Measurements from ENCODE around the gene STPG2.

STPG2 gene

DNA sequence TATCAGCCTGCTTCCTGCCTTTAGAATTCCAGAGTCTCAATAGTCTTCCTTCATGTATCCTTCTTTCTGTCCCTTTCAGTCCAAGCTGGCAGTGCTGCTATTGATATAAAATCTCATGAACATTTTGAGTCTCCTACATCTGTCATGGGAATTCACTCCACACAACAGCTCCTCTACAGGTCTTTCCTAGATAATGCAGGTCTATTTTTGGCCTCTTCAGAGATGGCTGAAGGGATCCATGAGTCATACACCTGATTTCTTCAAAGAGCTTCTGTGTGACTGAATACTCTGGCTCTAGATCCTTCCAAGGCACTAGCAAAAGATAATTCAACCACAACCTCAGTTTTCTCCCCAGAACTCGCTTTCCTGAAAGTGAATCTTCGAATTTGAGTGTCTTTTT lies 115.4 kb downstream of the STPG2 start:
- no peak for TF ChIP-seq GATA2 (IDR thresholded peaks at IDR 0.05; ENCODE audit: low read depth, low read length)
- TF ChIP-seq GATA3 (IDR thresholded peaks at IDR 0.05; ENCODE audit: low read depth, low read length): no peak

DNA sequence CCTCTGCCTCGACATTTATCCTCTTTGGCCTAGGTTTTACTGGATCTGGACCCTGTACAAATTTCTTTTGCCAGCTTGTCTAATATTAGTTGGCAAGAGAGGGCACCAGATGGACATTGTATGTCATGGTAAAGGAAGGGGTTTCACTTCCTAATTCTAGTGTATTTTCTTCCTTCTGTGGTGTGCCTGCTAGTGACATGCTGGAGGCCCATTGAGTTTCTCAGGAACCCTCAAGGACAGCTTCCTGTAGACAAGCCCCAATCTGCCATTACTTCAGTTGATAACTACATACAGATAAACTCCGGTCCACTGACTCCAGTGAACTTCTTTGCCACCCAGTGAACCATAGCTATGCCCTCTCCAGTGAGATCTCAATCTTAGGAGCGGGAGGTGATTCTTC lies 116.9 kb downstream of the STPG2 start:
- TF ChIP-seq GATA3 (IDR thresholded peaks at IDR 0.05; ENCODE audit: low read depth, low read length) (no peak), GATA2 (IDR thresholded peaks at IDR 0.05; ENCODE audit: low read depth, low read length) (no peak)

DNA sequence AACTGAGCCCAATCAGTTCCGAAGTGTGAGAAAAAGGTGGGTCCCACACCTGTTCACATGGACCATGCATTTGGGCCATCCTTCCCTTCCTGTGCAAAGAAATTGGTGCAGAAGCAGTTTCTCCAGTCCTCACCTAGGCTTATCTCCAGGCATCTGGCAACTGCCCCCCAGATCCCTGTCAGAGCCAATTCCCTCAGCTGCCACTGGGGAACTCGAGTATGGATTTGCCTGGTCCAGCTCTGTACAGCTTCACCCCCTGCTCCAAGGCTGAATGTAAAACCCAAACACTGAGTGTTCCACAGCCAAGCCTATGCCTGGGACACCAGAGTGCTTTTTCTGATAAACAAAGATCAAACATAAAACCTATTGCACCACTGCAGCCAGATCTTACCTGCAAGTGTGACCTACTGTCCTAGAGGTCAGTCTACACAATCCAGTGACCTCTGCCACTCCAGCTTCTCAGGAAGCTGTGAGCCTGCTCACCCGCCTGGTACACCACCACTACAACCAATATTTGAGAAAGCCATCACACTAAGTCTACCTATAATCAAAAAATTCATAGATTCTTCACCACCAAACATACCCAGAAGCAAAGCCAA lies 136.4 kb downstream of the STPG2 start:
- TF ChIP-seq GATA2 (IDR thresholded peaks at IDR 0.05; ENCODE audit: low read depth, low read length) (no peak), GATA3 (IDR thresholded peaks at IDR 0.05; ENCODE audit: low read depth, low read length) (no peak)

DNA sequence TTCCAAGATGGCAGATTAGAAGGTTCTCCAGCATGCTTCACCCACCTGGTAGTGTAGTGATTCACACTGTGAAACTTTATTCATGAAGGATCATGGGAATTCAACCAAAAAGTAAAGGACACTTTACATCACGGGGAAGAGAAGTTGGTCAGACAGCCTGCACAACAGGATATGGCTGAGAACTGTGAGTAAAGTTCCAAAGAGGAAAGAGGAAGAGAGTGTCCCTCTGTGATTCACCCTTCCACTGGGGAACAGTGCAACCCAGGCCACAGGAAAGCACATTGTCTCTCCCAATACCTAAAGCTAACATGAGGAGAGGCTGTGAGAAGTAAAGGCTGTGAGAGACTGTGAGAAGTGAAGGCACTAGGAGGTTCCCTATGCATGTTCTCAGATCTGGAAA lies 137.2 kb downstream of the STPG2 start:
- no peak for TF ChIP-seq GATA2 (IDR thresholded peaks at IDR 0.05; ENCODE audit: low read depth, low read length)
- no peak for TF ChIP-seq GATA3 (IDR thresholded peaks at IDR 0.05; ENCODE audit: low read depth, low read length)

DNA sequence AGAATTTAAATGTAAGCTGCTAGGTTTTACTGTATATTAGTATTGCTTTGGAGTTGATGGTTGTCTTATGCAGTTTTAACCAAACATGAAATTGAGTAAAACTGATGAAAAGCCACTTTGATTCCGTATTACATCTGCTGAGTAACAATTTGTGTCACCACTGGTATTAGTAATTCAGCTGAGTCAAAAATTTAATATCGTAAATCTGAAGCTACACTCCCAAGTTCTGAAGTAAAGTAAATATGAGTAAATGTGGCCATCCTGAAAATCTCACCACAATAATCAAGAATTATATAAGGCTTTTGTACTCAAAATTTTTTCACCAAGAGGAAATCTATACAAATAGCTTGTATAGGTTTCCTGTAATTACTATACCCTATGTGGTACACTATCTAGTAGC lies 142.3 kb downstream of the STPG2 start:
- TF ChIP-seq GATA3 (IDR thresholded peaks at IDR 0.05; ENCODE audit: low read depth, low read length): no peak
- TF ChIP-seq GATA2 (IDR thresholded peaks at IDR 0.05; ENCODE audit: low read depth, low read length): no peak

DNA sequence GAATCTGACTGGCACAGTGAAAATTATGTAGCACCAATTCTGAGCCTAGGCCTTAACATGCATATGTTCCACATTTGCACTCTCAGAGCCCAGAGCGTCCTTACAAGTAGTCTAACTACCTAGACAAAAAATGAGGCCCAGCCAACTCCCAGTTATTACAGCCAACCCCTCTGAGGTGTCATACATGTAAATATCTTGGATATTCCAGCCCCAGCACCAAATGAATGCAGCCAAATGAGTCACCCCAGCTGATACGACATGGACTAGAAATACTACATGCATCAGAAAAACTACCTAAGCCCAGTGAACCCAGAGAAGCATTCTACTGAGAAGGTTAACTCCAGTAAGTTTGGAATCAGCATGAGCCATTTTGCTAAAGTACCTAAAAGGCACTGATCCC lies 145.1 kb downstream of the STPG2 start:
- TF ChIP-seq GATA3 (IDR thresholded peaks at IDR 0.05; ENCODE audit: low read depth, low read length): no peak
- no peak for TF ChIP-seq GATA2 (IDR thresholded peaks at IDR 0.05; ENCODE audit: low read depth, low read length)

DNA sequence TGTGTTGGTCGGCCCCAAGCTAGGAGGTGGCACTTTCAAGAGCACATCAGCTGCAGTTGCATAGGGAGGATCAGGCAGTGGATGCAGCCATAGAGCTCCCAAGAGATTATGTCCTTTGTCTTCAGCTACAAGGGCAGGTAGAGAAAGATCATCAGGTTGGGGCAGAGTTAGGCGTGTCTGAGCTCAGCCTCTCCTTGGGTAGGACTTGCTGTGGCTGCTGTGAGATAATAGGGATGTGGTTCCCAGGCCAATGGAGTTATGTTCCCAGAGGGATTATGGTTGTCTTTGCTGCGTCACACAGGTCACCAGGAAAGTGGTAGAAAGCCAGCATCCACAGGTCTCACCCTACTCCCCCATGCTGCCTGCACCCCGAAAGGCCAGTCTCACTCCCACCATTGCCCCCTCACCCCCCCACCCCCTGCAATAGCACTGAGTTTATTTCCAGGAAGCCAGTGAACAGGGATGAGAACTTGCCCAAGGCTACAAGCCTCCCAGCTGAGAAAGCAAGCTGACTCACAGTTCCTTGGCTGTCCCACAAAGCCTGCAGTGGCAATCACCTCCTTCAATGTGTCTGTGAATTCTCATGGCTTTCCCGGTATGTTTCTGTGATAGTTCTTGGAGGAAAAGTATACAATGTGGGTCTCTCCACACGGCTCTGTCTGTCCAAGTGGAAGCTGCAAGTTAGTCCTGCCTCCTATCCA lies 148.4 kb downstream of the STPG2 start:
- TF ChIP-seq GATA3 (IDR thresholded peaks at IDR 0.05; ENCODE audit: low read depth, low read length): no peak
- TF ChIP-seq GATA2 (IDR thresholded peaks at IDR 0.05; ENCODE audit: low read depth, low read length): no peak

DNA sequence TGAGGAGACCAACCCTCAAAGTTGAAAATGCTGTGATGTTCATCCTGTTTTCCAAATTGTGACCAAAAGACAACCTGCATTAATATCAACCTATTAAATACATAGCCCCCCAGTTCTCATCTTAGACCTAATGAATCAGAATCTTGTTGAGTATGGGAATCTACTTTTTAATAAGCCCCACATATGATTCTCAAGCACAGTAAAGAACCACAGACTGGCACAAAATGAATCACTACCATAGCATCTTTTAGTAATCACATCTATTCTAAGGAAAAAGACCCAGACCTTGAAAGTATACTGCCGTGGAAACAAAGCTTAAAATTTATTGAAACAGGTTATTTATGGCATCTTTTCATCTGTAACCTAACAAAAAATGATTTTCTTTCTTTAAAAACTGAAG lies 152.9 kb downstream of the STPG2 start:
- TF ChIP-seq GATA2 (IDR thresholded peaks at IDR 0.05; ENCODE audit: low read depth, low read length): no peak
- TF ChIP-seq GATA3 (IDR thresholded peaks at IDR 0.05; ENCODE audit: low read depth, low read length): no peak

DNA sequence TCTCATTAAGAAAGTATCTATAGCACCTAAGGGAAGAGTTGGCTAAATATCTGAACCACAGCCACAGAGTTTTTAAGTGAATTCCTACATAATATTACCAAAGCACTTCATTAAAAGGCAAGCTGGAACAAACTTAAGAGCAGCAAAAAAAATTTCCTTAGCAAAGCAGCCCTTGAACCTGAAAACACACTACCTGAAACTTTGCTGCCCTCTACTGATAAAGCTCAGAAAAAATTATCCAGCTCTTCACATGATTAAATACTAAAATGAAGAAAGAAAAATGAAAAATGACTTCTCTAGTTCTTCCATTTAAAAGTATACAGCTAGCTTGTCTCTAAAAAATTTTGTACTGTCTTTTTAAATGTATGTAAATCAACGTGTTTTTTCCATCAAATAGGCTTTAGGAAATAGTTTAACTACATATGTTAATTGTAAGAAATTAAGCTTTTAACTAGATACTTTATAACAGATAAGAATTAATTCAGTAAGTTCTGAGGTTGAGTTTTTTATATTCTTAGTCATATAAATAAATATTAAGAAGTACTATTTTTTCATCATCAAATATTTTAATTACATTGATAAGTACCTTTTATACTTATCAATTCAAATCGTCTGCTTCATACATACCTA lies 156.1 kb downstream of the STPG2 start:
- TF ChIP-seq GATA2 (IDR thresholded peaks at IDR 0.05; ENCODE audit: low read depth, low read length): no peak
- TF ChIP-seq GATA3 (IDR thresholded peaks at IDR 0.05; ENCODE audit: low read depth, low read length): no peak

DNA sequence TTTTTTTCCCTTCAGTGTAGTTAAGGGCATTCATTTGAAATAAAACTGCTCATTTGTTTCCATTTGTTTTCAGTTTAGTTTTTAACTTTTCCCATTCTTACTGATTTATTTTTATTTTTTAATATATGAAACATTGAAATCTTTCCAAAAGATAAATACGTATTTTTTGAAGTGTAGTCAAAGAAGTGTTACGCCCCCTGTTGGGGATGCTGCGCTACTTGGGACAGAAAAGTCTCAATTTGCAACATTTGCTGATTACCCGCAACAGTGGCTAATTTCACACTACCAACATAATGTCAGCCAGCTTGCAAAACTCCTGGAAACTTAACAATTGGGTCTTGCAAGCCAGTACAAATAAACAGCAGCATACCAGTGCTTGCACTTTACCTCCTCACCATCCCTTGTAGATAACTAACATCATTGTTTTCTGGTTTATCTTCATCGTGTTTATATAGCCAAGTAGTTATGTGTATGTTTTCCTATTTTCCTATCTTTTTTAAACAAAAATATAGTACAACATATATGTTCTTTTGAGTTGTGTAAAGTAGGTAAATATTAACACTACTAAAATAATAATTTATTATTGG lies 158.6 kb downstream of the STPG2 start:
- TF ChIP-seq GATA3 (IDR thresholded peaks at IDR 0.05; ENCODE audit: low read depth, low read length) (no peak), GATA2 (IDR thresholded peaks at IDR 0.05; ENCODE audit: low read depth, low read length) (no peak)

DNA sequence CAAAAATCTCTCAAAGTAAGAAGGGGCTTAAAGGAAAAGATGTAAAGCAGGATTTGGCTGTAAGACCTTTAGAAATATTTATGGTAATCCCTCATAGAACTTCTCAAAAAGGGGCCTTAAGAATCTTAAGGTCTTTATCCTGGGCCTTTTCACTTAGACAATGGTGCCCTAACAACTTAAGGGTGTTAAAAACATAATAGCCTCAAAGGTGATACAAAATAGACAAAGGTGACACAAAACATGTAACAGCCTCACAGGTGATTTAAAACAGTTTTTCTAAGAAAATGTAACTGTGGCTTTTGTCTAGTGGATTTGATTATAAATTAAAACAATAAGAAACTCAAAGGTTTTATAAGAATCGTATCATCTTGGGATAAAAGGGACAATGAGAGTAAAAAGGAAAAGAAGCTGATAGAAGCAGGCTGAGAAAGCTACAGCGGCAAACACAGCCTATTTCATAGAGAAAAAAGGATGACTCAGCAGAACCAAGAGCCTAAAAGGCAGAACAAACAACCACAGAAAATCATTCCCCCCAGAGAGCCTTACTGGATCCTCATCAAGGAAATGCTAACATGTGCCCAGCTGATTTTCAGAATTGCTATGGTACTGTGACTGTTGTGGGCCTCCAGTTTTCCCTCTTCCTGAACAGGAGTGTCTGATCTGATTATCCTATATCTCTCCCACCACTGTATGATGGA lies 164.3 kb downstream of the STPG2 start:
- TF ChIP-seq GATA2 (IDR thresholded peaks at IDR 0.05; ENCODE audit: low read depth, low read length) (no peak), GATA3 (IDR thresholded peaks at IDR 0.05; ENCODE audit: low read depth, low read length) (no peak)

DNA sequence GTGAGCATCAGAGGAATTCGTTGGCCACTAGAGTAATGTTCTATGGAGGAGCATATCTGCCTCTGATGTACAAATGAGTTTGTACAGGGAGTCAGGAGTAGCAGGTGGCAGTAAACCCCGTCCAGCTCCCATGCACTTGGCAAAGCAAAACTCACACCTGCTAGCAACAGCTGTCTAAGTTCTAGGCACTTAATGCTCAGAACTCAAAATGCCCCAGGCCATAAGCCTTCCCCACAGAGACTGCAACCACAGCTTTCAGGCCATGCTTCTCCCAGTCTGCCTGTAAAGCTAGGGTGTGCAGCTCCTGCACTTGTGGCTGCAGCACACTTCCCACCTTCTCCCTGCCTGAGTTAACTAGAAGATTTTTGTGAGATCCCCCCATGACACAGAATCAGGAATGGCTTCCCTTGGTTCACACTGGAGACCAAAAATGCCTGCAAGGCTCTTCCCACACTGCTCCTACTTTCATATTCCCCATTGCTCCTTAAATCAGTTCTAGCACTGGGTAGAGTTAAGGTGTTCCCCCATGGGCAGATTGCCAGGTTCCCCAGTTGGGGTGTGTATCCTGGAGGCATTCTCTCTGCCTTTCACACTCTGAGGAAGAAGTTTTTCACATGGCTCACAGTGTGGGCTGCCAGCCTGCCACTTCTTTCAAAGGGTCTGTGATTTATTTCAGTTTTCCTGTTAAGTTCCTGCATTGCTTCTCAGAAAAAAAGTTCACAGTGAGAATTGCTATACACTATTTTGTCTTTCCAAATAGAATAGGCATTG lies 189.9 kb downstream of the STPG2 start:
- no peak for TF ChIP-seq GATA3 (IDR thresholded peaks at IDR 0.05; ENCODE audit: low read depth, low read length)
- no peak for TF ChIP-seq GATA2 (IDR thresholded peaks at IDR 0.05; ENCODE audit: low read depth, low read length)

DNA sequence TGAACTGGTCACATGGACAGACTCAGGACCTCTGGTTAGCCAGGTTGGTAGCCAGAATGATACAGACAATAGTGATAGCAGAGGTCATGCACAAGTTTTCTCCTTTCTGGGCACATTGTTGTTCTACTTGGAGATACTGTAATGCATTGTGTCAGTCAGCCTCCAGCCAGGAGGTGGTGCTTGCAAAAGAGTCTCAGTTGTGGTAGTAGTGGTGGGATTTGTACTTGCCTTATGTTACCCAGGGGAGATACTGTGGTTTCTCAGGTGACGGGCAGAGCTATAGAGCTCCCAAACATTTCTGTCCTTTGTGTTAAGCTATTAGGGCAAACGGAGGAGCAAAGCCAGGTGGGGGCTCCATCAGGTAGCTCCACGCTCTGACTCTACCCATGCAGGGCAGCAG lies 190.5 kb downstream of the STPG2 start:
- TF ChIP-seq GATA2 (IDR thresholded peaks at IDR 0.05; ENCODE audit: low read depth, low read length) (no peak), GATA3 (IDR thresholded peaks at IDR 0.05; ENCODE audit: low read depth, low read length) (no peak)

Measured in SH-SY5Y (cell line).